H1 (cell line): ENCODE data around the gene IP6K3.

Experiments
- BACH1 ChIP-seq: IDR thresholded peaks from 2 replicates; pipeline ENCODE4 v1.6.1; 2012; ENCODE audit warnings: low read length, improper control_type of control experiment
- CHD7 ChIP-seq: fragments of 300-600 bp; sonication (generic); IDR thresholded peaks from 2 replicates; pipeline ENCODE4 v1.7.1; 2012; ENCODE audit warnings: low read length, moderate library complexity, mild to moderate bottlenecking, inconsistent platforms; ENCODE audit not compliant: insufficient replicate concordance
- CTCF ChIP-seq, 3 experiments: IDR thresholded peaks; 1 replicate in 2 of 3; 2 replicates in 1 of 3; pipeline versions ENCODE4 v1.5.1 to v1.6.1; 2011; ENCODE audit warnings: low read length in 3 of 3, mild to moderate bottlenecking in 3 of 3, inconsistent platforms in 2 of 3, low read depth in 1 of 3, moderate library complexity in 1 of 3; ENCODE audit not compliant: insufficient read depth in 1 of 3; ENCODE audit errors: control extremely low read depth in 1 of 3
- JUND ChIP-seq: IDR thresholded peaks from 2 replicates; pipeline ENCODE4 v1.6.1; 2011; ENCODE audit warnings: mild to moderate bottlenecking, improper control_type of control experiment, low read length
- MAX ChIP-seq: IDR thresholded peaks from 2 replicates; pipeline ENCODE4 v1.6.1; 2012; ENCODE audit warnings: inconsistent platforms
- POLR2A ChIP-seq, 2 experiments: IDR thresholded peaks; 1 replicate in 1 of 2; 2 replicates in 1 of 2; pipeline ENCODE4 v1.6.1; 2011; ENCODE audit warnings: low read depth in 2 of 2, low read length in 2 of 2, mild to moderate bottlenecking in 2 of 2; ENCODE audit errors: control extremely low read depth in 1 of 2
- SIN3A ChIP-seq, 2 experiments: IDR thresholded peaks in 1 of 2; conservative IDR thresholded peaks in 1 of 2; 2 replicates each; pipeline ENCODE4 v1.6.1; 2011 to 2012; ENCODE audit warnings: low read length in 2 of 2, improper control_type of control experiment in 1 of 2, low read depth in 1 of 2, mild to moderate bottlenecking in 1 of 2
- SIX5 ChIP-seq: IDR thresholded peaks from 2 replicates; pipeline ENCODE4 v1.6.1; 2011; ENCODE audit warnings: mild to moderate bottlenecking, low read depth, low read length
- TAF7 ChIP-seq: optimal IDR thresholded peaks from 2 replicates; pipeline ENCODE3; 2011; ENCODE audit warnings: low read depth, mild to moderate bottlenecking, inconsistent platforms, low read length, moderate library complexity, borderline replicate concordance

- TF ChIP-seq JUND = no peak
- no peak for TF ChIP-seq SIX5
- TF ChIP-seq SIN3A (conservative IDR thresholded peaks at IDR 0.05 in 1 of 2, IDR thresholded peaks at IDR 0.05 in 1 of 2; ENCODE audit: low read depth in 1 of 2, low read length in 2 of 2) = no peak
- no peak for TF ChIP-seq CTCF (IDR thresholded peaks at IDR 0.05; ENCODE audit: control extremely low read depth in 1 of 3, insufficient read depth in 1 of 3, low read depth in 1 of 3, low read length in 3 of 3)
- TF ChIP-seq BACH1 = no peak
- no peak for TF ChIP-seq POLR2A (IDR thresholded peaks at IDR 0.05; ENCODE audit: control extremely low read depth in 1 of 2, low read depth in 2 of 2, low read length in 2 of 2)
- no peak for TF ChIP-seq TAF7
- TF ChIP-seq CHD7 = no peak
- TF ChIP-seq MAX = no peak
These were observed 19.6 kb downstream of the IP6K3 start for GRCh38 chr6:33727126-33727525.
